K562 treated with DMSO at 1 percent for 12 hours (cell line): ENCODE data around the gene JAKMIP3. TPM values are rescaled to one million over a fixed set of nuclear protein-coding genes. Genes with fewer than 3 reads are reported as not detected.

Source experiments
- total RNA-seq: library from RNA; unstranded; fragments of 300-600 nt; gene quantifications from 2 replicates; pipeline ENCODE4 v1.2.3, GENCODE V29; 2022; ENCODE audit not compliant: insufficient read depth

JAKMIP3 gene
- 0.23 and 1.1 TPM in 2 replicates for total RNA-seq

DNA sequence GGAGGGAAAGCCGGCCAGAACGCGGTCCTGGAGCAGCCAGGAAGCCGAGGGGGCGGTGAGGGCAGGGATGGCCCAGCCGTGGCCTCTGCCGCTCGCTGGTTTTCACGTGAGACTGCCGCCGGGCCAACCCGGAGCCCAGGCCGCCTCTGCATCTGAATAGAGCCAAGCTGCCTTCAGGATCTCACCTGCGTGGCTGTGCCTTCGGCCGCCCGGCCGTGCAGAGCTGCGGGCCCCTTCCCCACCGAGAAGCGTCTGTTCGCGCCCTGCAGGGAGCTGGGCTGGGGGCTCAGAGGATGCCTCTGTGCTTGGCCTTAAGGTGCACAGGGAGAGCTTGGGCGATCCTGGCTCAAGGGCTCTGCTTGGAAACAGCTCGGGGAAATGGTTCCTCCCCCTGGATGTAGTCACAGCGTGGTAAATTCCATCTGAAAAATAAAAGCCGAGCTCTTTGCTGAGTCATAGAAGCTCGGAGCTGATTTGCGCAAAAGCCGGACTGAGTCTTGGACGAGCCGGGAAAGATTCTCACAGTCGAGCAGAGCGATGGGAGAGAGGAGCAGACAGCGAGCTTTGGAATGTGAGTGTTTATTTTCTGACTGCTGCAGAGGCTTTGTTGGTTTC is at the start of gene JAKMIP3:
JAKMIP3 (plus strand) TSS at position 456 of the 615 bp plus-strand sequence. CDS start 38,863 bp downstream, outside the sequence.

Other genes with a start within 250 kb of the JAKMIP3 start
- 25.1 and 30.7 TPM in 2 replicates for gene PPP2R2D, start 164.9 kb upstream of the JAKMIP3 start, total RNA-seq
- gene BNIP3, start 84.0 kb upstream of the JAKMIP3 start, total RNA-seq = 20.4 and 23.4 TPM in 2 replicates
- 0.30 and 0.37 TPM in 2 replicates for gene DPYSL4, start 121.0 kb downstream of the JAKMIP3 start, total RNA-seq
- gene STK32C, start 242.0 kb downstream of the JAKMIP3 start, total RNA-seq = 12.4 and 17.0 TPM in 2 replicates